GM20431 (cell line): ENCODE results near the gene MAFG.
"Not testable (repeated sequence)": the region's sequence is repeated elsewhere in the genome, so short reads cannot be mapped to it uniquely, and the experiment has no call there.

ENCODE experiments used
- in situ Hi-C: fragments of 300-500 bp; cut with MseI, MboI; formaldehyde crosslinking; loops from one replicate; pipeline ENCODE4 v1.15.0; 2020; ENCODE audit warnings: low sequenced_read_pairs; ENCODE audit not compliant: unreplicated experiment

MAFG gene

GRCh38 chr17:81958633-81959342, 31.3 kb upstream of the MAFG start:
- in situ Hi-C loops, result no loop called here

GRCh38 chr17:81957691-81958432, 30.3 kb upstream of the MAFG start:
- in situ Hi-C loops, result no loop called here

GRCh38 chr17:81956607-81957589, 29.4 kb upstream of the MAFG start:
- in situ Hi-C loops, result no loop called here

DNA sequence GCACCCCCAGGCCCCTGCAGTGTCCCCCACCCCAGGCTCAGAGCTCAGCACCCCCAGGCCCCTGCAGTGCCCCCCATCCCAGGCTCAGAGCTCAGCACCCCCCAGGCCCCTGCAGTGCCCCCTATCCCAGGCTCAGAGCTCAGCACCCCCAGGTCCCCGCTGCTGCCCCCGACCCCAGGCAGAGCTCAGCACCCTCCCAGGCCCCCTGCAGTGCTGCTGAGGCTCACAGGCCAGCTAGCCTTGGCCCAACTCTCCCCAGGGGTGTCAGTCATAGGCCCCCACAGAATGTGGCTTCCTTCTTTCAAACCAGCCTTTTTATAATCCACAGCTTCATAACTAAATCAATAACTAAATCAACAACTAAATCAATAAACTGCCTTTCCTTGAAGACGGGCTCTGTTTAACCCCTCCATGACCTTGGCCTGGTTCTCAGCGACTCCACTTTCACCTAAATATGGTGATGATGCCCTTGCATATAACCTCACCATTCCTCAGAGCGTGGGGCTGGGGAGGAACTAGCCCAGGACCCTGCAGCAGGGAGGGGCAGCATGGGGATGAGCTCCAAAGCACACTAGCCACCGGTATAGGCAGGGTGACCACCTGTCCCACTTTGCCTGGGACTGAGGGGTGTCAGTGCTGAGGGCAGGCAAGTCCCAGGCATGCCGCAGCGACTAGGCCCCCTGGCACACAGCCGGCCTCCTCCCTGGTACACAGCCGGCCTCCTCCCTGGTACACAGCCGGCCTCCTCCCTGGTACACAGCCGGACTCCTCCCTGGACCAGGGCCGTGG, 28.4 kb upstream of the MAFG start:
- in situ Hi-C loops, result no loop called here

GRCh38 chr17:81955058-81955681, 27.6 kb upstream of the MAFG start:
- in situ Hi-C loops, result no loop called here

- in situ Hi-C loops, result no loop called here
Observed at GRCh38 chr17:81954131-81955057, 26.9 kb upstream of the MAFG start.

DNA sequence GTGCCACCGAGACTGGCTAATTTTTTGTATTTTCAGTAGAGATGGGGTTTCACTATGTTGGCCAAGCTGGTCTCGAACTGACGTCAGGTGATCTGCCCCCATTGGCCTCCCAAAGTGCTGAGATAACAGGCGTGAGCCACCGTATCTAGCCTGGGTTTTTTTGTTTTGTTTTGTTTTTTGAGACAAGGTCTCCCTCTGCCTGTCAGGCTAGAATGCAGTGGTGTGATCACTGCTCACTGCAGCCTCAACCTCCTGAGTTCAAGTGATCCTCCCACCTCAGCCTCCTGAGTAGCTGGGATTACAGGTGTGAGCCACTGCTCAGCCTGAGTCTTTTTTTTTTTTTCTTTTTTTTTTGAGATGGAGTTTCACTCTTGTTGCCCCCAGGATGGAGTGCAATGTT, 25.9 kb upstream of the MAFG start:
- in situ Hi-C loops, result not testable (repeated sequence)

GRCh38 chr17:81952792-81953228, 25.3 kb upstream of the MAFG start:
- in situ Hi-C loops, result no loop called here

- in situ Hi-C loops, result no loop called here
Observed at GRCh38 chr17:81951785-81952684, 24.5 kb upstream of the MAFG start.

GRCh38 chr17:81950501-81950900, 23.0 kb upstream of the MAFG start:
- in situ Hi-C loops, result no loop called here

DNA sequence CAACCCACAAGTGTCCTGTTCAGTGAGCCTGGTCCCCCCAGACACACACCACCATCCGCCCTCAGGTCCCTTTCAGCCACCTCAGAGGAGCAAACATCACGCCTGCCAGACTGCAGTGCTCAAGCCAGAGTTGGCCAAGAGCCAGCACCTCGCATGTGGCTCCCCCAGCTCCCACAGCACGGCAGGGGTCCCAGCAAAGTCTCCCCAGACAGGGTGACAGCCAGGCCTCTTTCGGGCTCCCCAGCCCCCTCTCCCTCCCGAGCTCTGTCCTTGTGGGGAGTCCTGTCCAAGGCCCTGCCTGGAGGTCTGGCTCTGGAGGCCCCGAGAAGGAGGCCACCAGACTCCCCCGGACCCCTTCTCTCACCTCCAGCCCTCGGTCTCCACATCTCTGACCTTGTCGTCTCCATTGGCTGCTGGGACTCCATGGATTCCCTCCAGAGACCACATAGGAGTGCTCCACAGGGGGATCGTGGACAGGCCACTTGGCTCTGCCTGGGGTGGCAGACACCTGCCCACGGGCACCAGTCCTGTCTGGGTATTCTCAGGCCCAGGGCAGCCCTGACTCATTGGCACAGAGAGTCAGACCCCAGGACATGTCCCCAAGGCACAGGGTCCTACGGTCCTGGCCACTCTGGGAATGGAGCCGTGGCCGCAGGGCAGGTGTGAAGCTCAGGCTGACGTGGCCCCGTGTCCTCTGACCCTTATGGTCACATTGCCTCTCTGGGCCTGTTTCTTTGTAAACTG, 21.3 kb upstream of the MAFG start:
- in situ Hi-C loops, result no loop called here

- in situ Hi-C loops, result no loop called here
Observed at GRCh38 chr17:81947189-81947588, 19.7 kb upstream of the MAFG start, which contains the start of gene MYADML2. TSS of gene MYADML2 (minus strand) at chr17:81947233. CDS start at chr17:81941741, 5,492 bp downstream.

GRCh38 chr17:81944858-81945257, 17.3 kb upstream of the MAFG start:
- in situ Hi-C loops, result no loop called here

GRCh38 chr17:81942167-81942553, 14.6 kb upstream of the MAFG start:
- in situ Hi-C loops, result no loop called here

- in situ Hi-C loops, result no loop called here
Observed at GRCh38 chr17:81941484-81942166, 14.1 kb upstream of the MAFG start.
